ENCODE data around the gene SCGB1A1.

Gene SCGB1A1

DNA sequence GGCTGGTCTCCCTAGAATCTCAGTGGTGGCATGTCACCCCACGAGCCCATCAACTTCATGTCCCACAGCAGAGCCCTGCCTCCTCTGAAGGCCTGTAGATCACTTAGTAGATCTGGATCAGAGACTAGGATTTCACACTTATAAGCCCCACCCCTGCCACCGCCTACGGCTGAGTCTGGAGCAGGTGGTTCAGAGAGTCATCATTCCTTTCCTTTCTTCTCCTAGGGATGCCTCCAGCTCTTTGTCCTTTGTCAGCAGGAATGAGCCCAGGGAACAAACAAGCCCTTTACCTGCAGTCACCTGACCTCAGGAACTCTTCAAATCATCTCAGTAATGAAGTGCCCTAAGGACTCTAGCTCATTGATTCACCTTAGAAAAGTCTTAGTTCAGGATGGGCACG is 37.8 kb downstream of the SCGB1A1 start:
- DNase-seq (ENCODE audit: low read depth) = no peak
- H3K4me3 ChIP-seq (ENCODE audit: low read depth, low read length) = no peak overlapping the region
- TF ChIP-seq CTCF (IDR thresholded peaks at IDR 0.05; ENCODE audit: low read depth, low read length, missing control alignments) = no peak

GRCh38 chr11:62457478-62457877 is 38.6 kb downstream of the SCGB1A1 start:
- H3K4me3 ChIP-seq (ENCODE audit: low read depth, low read length) = no peak overlapping the region
- TF ChIP-seq CTCF (IDR thresholded peaks at IDR 0.05; ENCODE audit: low read depth, low read length, missing control alignments) = no peak
- no peak for DNase-seq (ENCODE audit: low read depth)

DNA sequence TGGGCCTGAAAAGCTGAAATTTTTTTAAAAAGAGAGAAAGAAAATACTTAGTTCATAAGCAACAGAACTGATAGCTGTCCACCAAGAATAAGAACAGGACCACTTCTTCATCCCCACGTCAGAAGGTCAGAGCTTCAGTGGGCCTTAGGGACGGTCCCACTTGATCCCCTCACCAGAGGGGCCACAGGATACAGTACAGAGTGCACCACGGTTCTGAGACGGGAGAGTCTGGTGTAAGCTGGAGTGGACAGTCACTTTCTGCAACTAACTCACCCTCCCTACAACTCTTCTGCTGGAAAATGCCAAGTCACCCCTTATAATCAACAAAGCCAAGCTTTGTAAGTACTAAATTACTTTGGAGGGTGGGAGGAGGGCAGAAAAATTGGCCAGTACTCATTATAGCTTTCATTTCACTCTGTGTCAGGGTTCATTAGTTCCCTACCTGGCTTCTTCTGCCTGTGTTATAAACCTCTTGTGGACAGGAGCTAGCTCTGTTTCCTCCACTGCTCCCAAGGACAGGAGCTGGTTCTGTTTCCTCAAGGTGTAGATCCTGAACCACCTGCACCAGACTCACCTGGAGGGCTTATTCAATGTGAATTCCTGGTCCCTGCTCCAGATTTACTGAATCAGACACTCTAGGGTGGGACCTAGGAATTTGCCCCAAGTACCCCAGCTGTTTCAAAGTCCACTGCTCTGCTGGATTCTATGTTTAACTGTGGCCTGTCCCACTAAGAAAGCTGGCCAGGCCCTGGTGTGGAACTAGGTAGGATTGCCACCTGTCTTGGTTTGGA is 39.6 kb downstream of the SCGB1A1 start:
- no peak overlapping the region for H3K4me3 ChIP-seq (ENCODE audit: low read depth, low read length)
- TF ChIP-seq CTCF (IDR thresholded peaks at IDR 0.05; ENCODE audit: low read depth, low read length, missing control alignments) = no peak
- DNase-seq (ENCODE audit: low read depth) = no peak

GRCh38 chr11:62459080-62459479 is 40.2 kb downstream of the SCGB1A1 start:
- DNase-seq (ENCODE audit: low read depth) = no peak
- H3K4me3 ChIP-seq (ENCODE audit: low read depth, low read length) = no peak overlapping the region
- TF ChIP-seq CTCF (IDR thresholded peaks at IDR 0.05; ENCODE audit: low read depth, low read length, missing control alignments) = no peak

- TF ChIP-seq CTCF (IDR thresholded peaks at IDR 0.05; ENCODE audit: low read depth, low read length, missing control alignments) = no peak
- no peak overlapping the region for H3K4me3 ChIP-seq (ENCODE audit: low read depth, low read length)
Measured at GRCh38 chr11:62461740-62462507, 43.1 kb downstream of the SCGB1A1 start.

GRCh38 chr11:62462508-62462892 is 43.7 kb downstream of the SCGB1A1 start:
- TF ChIP-seq CTCF (IDR thresholded peaks at IDR 0.05; ENCODE audit: low read depth, low read length, missing control alignments) = no peak
- DNase-seq (ENCODE audit: low read depth) = no peak
- H3K4me3 ChIP-seq (ENCODE audit: low read depth, low read length) = no peak overlapping the region

More at GRCh38 chr11:62461740-62462507, 43.1 kb downstream of the SCGB1A1 start:
- no peak for DNase-seq (ENCODE audit: low read depth)

All from GM12864 (cell line).